Measurements from ENCODE around the gene AKIRIN1.

DNA sequence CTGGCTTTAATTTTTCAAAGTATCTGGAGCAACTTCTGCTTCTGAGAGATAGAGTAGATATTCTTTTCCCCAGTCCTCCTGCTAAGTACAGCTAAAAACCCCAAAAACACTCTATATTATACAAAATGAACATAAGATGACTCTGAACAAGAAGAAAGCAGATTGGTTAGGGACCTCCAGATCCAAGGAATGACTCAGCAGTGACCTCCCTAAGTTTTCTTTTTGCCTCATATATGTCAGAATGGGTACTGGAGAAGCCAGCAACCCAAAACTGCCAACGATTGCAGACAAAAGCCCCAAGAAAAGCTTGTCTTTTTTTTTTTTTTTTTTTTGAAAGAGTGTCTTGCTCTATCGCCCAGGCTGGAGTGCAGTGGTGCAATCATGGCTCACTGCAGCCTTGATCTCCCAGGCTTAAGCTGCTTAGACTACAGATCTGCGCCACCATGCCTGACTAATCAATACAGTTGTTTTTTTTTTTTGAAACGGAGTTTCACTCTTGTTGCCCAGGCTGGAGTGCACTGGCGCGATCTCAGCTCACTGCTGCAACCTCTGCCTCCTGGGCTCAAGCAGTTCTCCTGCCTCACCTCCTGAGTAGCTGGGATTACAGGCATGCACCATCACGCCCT, 57.8 kb downstream of the AKIRIN1 start:
- TF ChIP-seq POLR2A (IDR thresholded peaks at IDR 0.05; ENCODE audit: low read length) = no peak
- no peak for TF ChIP-seq GATA1 (IDR thresholded peaks at IDR 0.05; ENCODE audit: low read depth, low read length)

Measured in erythroblast (primary cell).